Keratinocyte (primary cell): ENCODE data around the gene CGB2.
"Not testable (repeated sequence)": the region's sequence is repeated elsewhere in the genome, so short reads cannot be mapped to it uniquely, and the experiment has no call there.

ENCODE experiments used
- EZH2 ChIP-seq: IDR thresholded peaks from one replicate; pipeline ENCODE4 v1.6.1; 2012; ENCODE audit warnings: inconsistent platforms, mild to moderate bottlenecking, low read length, moderate library complexity
- TF ChIP-seq, protein P1 (sequence below), 3 experiments: IDR thresholded peaks in 1 of 3; conservative IDR thresholded peaks in 1 of 3; optimal IDR thresholded peaks in 1 of 3; 2 replicates in 2 of 3; 3 replicates in 1 of 3; pipeline versions ENCODE3 to v1.5.1; 2011; ENCODE audit warnings: low read length in 3 of 3, mild to moderate bottlenecking in 3 of 3, moderate library complexity in 2 of 3, control low read depth in 1 of 3, inconsistent platforms in 1 of 3; ENCODE audit not compliant: insufficient read depth in 2 of 3; ENCODE audit errors: extremely low read depth in 1 of 3

DNA sequence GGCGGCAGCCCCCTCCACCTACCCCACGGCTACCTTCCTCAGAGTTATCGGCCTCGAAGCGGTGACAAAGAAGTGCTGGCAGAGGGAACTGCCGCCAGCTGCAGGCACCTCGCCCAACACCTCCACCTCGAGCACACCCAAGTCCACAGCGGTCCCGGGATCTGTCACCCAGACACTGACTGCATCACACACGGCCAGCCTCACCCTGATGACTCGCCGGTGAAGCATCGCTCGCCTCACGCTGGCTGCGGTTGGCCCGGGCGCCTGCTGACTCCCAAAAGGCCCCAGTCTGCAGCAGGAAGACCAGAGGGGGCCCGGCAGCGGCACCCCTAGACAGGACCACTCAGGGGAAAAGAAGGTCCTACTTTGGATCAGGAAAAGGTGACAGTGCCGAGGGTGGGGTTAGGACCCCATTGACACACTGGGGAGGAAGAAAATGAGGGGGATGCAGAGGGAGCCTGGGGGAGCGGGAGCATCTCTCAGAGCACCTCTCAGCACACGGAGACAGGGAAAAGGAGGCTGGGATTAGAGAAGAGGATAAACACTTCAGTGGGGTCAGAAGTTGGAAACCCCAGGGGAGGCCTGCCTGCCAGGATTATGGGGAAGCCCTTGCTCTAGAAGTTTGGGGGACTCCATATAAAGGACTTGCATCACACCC lies 18.8 kb downstream of the CGB2 start:
- TF ChIP-seq, protein P1, sequence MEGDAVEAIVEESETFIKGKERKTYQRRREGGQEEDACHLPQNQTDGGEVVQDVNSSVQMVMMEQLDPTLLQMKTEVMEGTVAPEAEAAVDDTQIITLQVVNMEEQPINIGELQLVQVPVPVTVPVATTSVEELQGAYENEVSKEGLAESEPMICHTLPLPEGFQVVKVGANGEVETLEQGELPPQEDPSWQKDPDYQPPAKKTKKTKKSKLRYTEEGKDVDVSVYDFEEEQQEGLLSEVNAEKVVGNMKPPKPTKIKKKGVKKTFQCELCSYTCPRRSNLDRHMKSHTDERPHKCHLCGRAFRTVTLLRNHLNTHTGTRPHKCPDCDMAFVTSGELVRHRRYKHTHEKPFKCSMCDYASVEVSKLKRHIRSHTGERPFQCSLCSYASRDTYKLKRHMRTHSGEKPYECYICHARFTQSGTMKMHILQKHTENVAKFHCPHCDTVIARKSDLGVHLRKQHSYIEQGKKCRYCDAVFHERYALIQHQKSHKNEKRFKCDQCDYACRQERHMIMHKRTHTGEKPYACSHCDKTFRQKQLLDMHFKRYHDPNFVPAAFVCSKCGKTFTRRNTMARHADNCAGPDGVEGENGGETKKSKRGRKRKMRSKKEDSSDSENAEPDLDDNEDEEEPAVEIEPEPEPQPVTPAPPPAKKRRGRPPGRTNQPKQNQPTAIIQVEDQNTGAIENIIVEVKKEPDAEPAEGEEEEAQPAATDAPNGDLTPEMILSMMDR (optimal IDR thresholded peaks at IDR 0.05 in 1 of 3, IDR thresholded peaks at IDR 0.05 in 1 of 3, conservative IDR thresholded peaks at IDR 0.05 in 1 of 3; ENCODE audit: extremely low read depth in 1 of 3, insufficient read depth in 2 of 3, low read length in 3 of 3) = not testable (repeated sequence)
- not testable (repeated sequence) for TF ChIP-seq EZH2
